GM18519 (cell line): Measurements from ENCODE around the gene HLX.
A peak's percentile ranks its signal among the peaks of the same experiment; 100 is the strongest.

Source experiments
- ATAC-seq: cut with Tn5 transposase; IDR thresholded peaks from one replicate; pipeline ENCODE4 v1.9.1; 2021; ENCODE audit warnings: mild to moderate bottlenecking, moderate library complexity; ENCODE audit not compliant: unreplicated experiment, low FRiP score

The HLX gene, protein sequence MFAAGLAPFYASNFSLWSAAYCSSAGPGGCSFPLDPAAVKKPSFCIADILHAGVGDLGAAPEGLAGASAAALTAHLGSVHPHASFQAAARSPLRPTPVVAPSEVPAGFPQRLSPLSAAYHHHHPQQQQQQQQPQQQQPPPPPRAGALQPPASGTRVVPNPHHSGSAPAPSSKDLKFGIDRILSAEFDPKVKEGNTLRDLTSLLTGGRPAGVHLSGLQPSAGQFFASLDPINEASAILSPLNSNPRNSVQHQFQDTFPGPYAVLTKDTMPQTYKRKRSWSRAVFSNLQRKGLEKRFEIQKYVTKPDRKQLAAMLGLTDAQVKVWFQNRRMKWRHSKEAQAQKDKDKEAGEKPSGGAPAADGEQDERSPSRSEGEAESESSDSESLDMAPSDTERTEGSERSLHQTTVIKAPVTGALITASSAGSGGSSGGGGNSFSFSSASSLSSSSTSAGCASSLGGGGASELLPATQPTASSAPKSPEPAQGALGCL

GRCh38 chr1:220879076-220879508, at the start of gene HLX:
HLX (plus strand) TSS chr1:220879443; CDS start chr1:220879858, 415 bp downstream.
- ATAC-seq = peak; percentile 52

- no peak for ATAC-seq
These were observed 45.8 kb upstream of the HLX start for GRCh38 chr1:220833436-220833835.

- ATAC-seq = no peak
These were observed 44.9 kb upstream of the HLX start for GRCh38 chr1:220834155-220834870.

GRCh38 chr1:220838578-220838977, 40.7 kb upstream of the HLX start:
- ATAC-seq = no peak

DNA sequence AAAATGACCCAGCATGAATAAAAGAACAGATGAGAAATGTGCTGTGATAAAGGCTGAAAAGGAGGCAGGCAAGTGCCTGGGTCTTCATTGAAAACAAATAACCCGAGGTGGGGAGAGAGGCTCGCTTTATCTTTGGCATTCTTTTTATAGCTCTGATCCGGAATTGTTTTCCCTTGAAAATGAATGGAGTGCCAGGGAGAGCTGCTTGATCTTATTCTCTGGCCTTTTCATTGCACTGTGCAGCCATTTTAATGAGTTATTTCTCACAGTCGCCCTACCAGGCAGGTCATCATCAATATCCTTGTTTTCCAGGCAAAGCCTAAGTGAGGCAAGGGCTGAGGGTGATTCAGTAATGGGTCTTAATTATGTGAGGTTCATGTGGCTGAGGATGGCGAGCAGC, 39.8 kb upstream of the HLX start:
- ATAC-seq = no peak

DNA sequence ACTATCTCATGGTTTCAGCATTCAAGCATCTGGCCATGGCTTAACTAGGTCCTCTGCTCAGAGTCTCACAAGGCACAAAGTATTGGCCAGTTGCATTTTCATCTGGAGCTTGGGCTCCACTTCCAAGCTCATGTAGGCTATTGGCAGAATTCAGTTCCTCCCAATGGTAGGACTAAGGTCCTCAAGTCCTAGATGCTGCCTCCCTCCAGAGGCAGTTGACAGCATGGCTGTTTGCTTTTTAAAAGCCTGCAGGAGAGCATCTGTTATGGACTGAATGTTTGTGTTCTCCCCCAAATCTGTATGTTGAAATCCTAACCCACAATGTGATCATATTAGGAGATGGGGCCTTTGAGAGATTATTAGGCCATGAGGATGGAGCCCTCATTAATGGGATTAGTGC, 38.0 kb upstream of the HLX start:
- no peak for ATAC-seq

GRCh38 chr1:220843481-220844011, 35.7 kb upstream of the HLX start:
- no peak for ATAC-seq

DNA sequence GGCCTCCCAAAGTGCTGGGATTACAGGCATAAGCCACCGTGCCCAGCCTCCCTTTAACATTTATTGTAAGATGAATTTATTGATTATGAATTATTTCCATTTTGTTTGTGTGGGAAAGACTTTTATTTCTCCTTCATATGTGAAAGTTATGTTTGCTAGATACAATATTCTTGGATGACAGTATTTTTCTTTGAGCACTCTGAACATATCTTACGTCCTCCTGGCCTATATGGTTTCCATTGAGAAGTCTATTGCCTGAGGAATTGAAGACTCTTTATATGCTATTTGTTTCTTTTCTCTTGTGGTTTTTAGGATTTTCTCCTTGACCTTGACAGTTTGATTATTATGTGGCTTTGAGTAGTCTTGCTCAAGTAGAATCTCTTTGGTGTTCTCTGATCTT, 26.8 kb upstream of the HLX start:
- no peak for ATAC-seq

DNA sequence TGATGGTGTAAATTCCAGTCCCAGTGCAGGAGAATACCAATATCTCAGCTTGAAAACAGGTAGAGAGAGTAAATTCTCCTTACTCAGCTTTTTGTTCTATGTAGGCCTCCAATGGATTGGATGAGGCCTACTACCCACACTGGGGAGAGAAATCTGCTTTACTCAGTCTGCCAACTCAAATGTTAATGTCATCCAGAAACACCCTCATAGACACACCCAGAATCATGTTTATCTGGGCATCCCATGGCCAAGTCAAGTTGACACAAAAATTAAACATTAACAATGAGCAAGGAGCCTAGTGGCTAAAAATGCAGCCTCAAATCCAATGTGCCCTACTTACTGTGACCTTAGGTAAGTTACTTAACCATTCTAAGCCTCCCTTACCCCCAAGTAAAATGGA, 6.9 kb upstream of the HLX start:
- ATAC-seq = no peak

DNA sequence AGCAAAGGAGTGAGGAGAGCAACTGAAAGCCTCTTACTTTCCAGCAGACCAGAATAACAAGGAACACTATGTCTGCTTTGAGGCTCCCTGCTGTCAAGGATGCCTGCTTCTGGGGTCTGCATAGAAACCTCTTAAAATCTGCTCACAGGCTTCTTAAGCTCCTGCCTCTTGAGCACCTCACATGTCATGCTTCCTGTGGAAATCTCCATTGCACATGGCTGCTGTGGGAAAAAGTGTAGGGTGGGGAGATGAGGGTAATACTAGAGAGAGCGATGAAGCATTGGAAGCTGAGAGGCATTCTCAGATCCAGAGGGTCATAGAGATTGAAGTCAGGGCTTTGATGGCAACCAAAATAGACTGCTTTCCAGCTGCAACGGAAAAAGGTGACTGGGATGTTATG, 6.2 kb upstream of the HLX start:
- ATAC-seq = no peak

DNA sequence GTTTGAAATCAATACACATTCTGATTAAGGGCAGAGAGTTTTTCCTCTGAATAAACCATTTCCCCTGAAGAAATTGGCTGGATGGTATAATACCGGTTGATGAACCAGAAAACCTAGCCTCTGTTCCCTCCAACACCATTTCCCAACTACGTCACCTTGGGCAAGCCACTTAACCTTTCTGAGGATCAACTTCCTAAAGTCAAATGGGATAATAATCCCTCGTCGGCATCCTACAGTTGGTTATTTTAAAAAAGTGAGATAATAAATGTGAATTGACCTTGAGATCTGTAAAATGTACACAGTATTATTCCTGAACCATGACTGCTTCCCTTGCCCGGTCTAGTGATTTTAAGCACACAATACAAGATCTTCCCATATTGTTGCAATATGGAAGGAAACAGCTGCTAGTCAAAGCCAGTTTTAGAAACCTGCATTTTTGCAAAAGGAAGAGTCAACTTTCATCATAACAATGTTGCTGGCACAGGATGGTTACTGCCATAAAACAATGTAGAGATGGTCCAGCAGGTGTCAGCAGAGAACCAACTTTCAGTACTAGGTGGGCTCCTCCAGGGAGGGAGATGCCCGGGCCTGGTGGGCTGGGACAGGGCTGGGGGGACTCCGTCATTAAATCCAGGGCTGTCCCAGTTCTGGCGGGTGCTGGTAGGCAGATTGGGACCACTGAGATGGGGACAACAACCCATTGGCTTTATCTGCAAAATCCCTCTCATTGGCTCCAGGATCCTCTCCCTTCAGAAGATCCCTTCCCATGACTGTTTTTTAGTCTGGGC, 5.2 kb upstream of the HLX start:
- no peak for ATAC-seq

DNA sequence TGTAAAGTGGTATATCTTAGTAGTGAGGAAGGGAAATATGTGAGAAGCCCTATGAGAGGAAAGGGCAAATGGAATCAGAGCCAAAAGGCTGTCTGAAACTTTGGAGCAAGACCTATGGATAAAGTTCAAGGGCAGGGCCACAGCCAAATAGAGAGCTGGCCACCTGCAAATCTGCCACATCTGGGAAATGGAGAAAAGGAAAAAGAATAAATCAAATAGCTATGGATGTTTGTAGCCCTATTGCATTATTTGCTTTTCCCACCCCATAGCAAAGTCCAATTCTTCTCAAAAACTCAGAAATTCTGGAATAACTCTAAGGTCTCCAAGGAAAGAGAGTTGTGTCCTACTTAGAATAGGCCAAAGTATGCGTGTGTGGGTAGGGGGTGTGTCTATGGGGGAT, 4.0 kb upstream of the HLX start:
- ATAC-seq = no peak

DNA sequence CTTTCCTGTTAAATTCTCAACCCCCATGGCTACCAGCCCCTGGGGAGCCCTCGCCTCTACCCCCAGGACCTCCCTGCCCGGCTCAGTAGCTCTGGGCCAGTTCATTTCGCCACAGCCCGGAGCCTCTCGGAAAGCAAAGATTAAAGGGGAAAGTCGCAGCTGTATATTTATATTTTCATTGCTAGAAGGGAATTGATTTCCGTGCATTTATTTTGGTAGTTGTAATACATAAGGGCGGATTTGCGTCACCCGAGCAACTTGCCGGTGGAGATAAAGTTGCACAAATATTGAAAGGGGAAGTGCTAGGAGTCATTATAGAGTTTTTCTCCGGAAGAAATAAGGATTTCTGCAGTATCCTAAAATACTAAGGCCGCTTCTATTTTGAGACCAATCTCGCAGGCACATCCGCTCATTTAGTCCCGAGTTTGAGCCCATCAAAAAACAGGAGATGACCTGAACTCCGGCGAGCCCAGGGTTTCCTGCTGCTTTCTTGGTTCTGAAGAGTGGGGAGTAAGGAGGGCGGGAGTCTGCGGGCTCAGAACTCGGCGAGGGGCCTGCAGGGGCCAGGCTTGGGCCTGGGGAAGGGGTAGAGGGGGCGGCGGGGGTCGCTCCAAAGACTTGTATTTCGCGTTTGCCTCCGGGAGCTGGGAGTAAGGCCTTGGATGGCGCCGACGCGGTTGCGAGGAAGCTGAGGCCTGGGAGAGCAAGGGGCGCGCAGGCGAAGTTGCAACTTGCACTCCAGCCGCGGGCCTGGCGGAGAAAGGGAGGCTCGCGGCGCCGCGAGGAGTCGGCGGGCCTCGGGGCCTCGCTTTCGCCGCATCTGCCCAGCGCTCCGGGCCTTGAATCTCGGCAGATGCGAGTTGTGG, 2.5 kb upstream of the HLX start:
- ATAC-seq = no peak

- no peak for ATAC-seq
These were observed 1.7 kb upstream of the HLX start for GRCh38 chr1:220877377-220878095.

GRCh38 chr1:220878191-220879075, 810 bp upstream of the HLX start:
- ATAC-seq = no peak

GRCh38 chr1:220879509-220880361, 492 bp downstream of the HLX start:
- no peak for ATAC-seq

DNA sequence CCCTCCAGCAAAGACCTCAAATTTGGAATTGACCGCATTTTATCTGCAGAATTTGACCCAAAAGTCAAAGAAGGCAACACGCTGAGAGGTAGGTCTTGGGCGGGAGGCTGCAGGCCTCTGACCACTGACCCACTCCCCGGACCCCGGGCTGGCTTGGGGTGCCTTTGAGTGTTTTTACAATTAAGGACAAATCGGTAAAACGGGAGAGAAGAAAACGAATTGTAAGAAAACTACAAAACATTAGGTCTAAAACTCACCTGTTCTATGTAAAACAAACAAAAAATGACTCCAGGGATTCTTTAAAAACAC, 1.1 kb downstream of the HLX start:
- no peak for ATAC-seq
